HepG2 (cell line): Measurements from ENCODE around the gene MS4A18. TPM values are rescaled to one million over a fixed set of nuclear protein-coding genes. Genes with fewer than 3 reads are reported as not detected.

Experiments used
- ATAC-seq: fragments of 200-7000 bp; cut with Tn5 transposase; 3 replicates; pipeline ENCODE4 v1.9.1; 2020; ENCODE audit warnings: mild to moderate bottlenecking, moderate library complexity
- BruUV-seq: library from RNA; stranded (reverse); fragments of 400-500 nt; replicated peaks from 2 replicates; lab custom pipeline; 2021; lab: Mats Ljungman, UMichigan
- CTCF ChIA-PET: fragments of 300-600 bp; formaldehyde crosslinking; extraction: SDS; loops from one replicate; lab custom pipeline; 2021; ENCODE audit warnings: low total read pairs, inconsistent platforms, low intra/inter-chr PET ratio; lab: Yijun Ruan, JAX
- POLR2A ChIA-PET: fragments of 350-600 bp; sonication (Branson Sonifier 250); formaldehyde crosslinking; loops from one replicate; lab custom pipeline; 2020; ENCODE audit warnings: antibody characterized with exemption, inconsistent platforms; lab: Yijun Ruan, JAX
- DNase-seq: peaks from one replicate; pipeline ENCODE4 v3.0.0-alpha.2; 2015; ENCODE audit warnings: low spot score
- FAIRE-seq: peaks from 3 replicates; lab custom pipeline; 2011; peaks lifted over from hg19 to GRCh38; lab: Jason Lieb, UNC
- H2AFZ ChIP-seq: one replicate; pipeline ENCODE4 v1.6.1; 2011; ENCODE audit warnings: low read length, inconsistent platforms
- H3K27ac ChIP-seq: fragments of 300-600 bp; 3 replicates; pipeline ENCODE4 v1.8.0; 2011; ENCODE audit warnings: mixed run types, mild to moderate bottlenecking, mixed read lengths, low read length, inconsistent platforms; ENCODE audit not compliant: insufficient read depth; ENCODE audit errors: extremely low read length
- H3K27me3 ChIP-seq, 2 experiments: fragments of 200-600 bp in 1 of 2; 2 replicates in 1 of 2; 3 replicates in 1 of 2; pipeline versions ENCODE4 v1.6.0 to v1.8.0; 2011; ENCODE audit warnings: low read length in 2 of 2, mild to moderate bottlenecking in 2 of 2, moderate library complexity in 2 of 2, inconsistent platforms in 1 of 2; ENCODE audit not compliant: insufficient read depth in 2 of 2, control insufficient read depth in 1 of 2
- H3K36me3 ChIP-seq, 2 experiments: fragments of 200-600 bp in 1 of 2; replicated peaks in 1 of 2; 2 replicates in 1 of 2; 3 replicates in 1 of 2; pipeline versions ENCODE4 v1.5.1 to v1.8.0; 2011; ENCODE audit warnings: low read length in 2 of 2, inconsistent platforms in 1 of 2; ENCODE audit not compliant: insufficient read depth in 2 of 2, control insufficient read depth in 1 of 2
- H3K4me1 ChIP-seq: 2 replicates; pipeline ENCODE4 v1.5.1; 2012; ENCODE audit warnings: low read length, inconsistent platforms; ENCODE audit not compliant: insufficient read depth
- H3K4me2 ChIP-seq: 2 replicates; pipeline ENCODE4 v1.6.0; 2011; ENCODE audit warnings: low read depth, low read length, inconsistent platforms
- H3K4me3 ChIP-seq, 3 experiments: fragments of 200-600 bp in 1 of 3; sonication (generic), shearing (Covaris generic) in 1 of 3; replicated peaks in 1 of 3; 2 replicates each; pipeline ENCODE4 v1.5.1; 2011 to 2016; ENCODE audit warnings: low read length in 3 of 3, inconsistent platforms in 2 of 3, low read depth in 2 of 3, mild to moderate bottlenecking in 2 of 3, control low read depth in 1 of 3, mixed read lengths in 1 of 3; ENCODE audit not compliant: insufficient read depth in 1 of 3
- H3K79me2 ChIP-seq: one replicate; pipeline ENCODE4 v1.6.1; 2011; ENCODE audit warnings: low read length, inconsistent platforms; ENCODE audit not compliant: insufficient read depth
- H3K9ac ChIP-seq: 2 replicates; pipeline ENCODE4 v1.6.0; 2011; ENCODE audit warnings: mild to moderate bottlenecking, low read depth, low read length, inconsistent platforms; ENCODE audit not compliant: insufficient read depth
- H3K9me3 ChIP-seq: 2 replicates; pipeline ENCODE4 v1.5.1; 2012; ENCODE audit warnings: mild to moderate bottlenecking, low read length
- H4K20me1 ChIP-seq: 2 replicates; pipeline ENCODE4 v1.6.0; 2011; ENCODE audit warnings: inconsistent platforms, mild to moderate bottlenecking, low read length, moderate library complexity; ENCODE audit not compliant: insufficient read depth
- AKAP8 ChIP-seq: sonication (generic); formaldehyde crosslinking; IDR thresholded peaks from 2 replicates; pipeline ENCODE4 v1.5.1; 2020; ENCODE audit warnings: mild to moderate bottlenecking, missing genetic modification reagents
- ASH2L ChIP-seq: fragments of 300-600, 200-600 bp; sonication (generic); IDR thresholded peaks from 2 replicates; pipeline ENCODE4 v1.7.0; 2017; ENCODE audit warnings: low read depth, mild to moderate bottlenecking, moderate library complexity, mixed read lengths, low read length; ENCODE audit not compliant: insufficient read length
- HMG20B ChIP-seq: conservative IDR thresholded peaks from 2 replicates; pipeline ENCODE4 v1.6.1; 2016; ENCODE audit warnings: missing genetic modification reagents, missing compliant biosample characterization
- HNF4A ChIP-seq: sonication (generic); formaldehyde crosslinking; IDR thresholded peaks from 2 replicates; pipeline ENCODE4 v1.4.0; 2020; ENCODE audit warnings: missing genetic modification reagents
- NCOA5 ChIP-seq: sonication (generic); formaldehyde crosslinking; IDR thresholded peaks from 2 replicates; pipeline ENCODE4 v1.4.0; 2020; ENCODE audit warnings: missing genetic modification reagents
- NFRKB ChIP-seq: fragments of 450-650 bp; IDR thresholded peaks from 2 replicates; pipeline ENCODE4 v1.6.1; 2017
- SOX13 ChIP-seq, 3 experiments: fragments of 450-650 bp in 1 of 3; sonication (generic) in 1 of 3; formaldehyde crosslinking in 1 of 3; IDR thresholded peaks in 2 of 3; conservative IDR thresholded peaks in 1 of 3; 2 replicates each; pipeline versions ENCODE4 v1.5.0 to v1.6.1; 2016 to 2020; ENCODE audit warnings: antibody characterized with exemption in 1 of 3, mild to moderate bottlenecking in 1 of 3, missing compliant biosample characterization in 1 of 3, missing genetic modification reagents in 1 of 3, moderate library complexity in 1 of 3
- TBX2 ChIP-seq: sonication (generic); formaldehyde crosslinking; IDR thresholded peaks from 2 replicates; pipeline ENCODE4 v1.5.0; 2020; ENCODE audit warnings: missing genetic modification reagents, mild to moderate bottlenecking, borderline replicate concordance
- ZFP41 ChIP-seq: sonication (generic); formaldehyde crosslinking; IDR thresholded peaks from 2 replicates; pipeline ENCODE4 v1.4.0; 2020; ENCODE audit warnings: mild to moderate bottlenecking, missing genetic modification reagents, borderline replicate concordance
- ZNF546 ChIP-seq: sonication (generic); formaldehyde crosslinking; conservative IDR thresholded peaks from 2 replicates; pipeline ENCODE4 v1.8.1; 2023; ENCODE audit warnings: mild to moderate bottlenecking, missing genetic modification reagents
- ZNF569 ChIP-seq: sonication (generic); formaldehyde crosslinking; IDR thresholded peaks from 2 replicates; pipeline ENCODE4 v1.5.0; 2020; ENCODE audit warnings: mild to moderate bottlenecking, missing genetic modification reagents, moderate library complexity, borderline replicate concordance
- ZNF570 ChIP-seq: sonication (generic); formaldehyde crosslinking; IDR thresholded peaks from 2 replicates; pipeline ENCODE4 v1.4.0; 2020; ENCODE audit warnings: mild to moderate bottlenecking, missing genetic modification reagents, borderline replicate concordance
- WGBS: methylation state at CpG from one replicate; pipeline ENCODE4 v1.1.6; 2017; ENCODE audit warnings: low lambda C conversion rate; 5-methylcytosine and 5-hydroxymethylcytosine counted together
- in situ Hi-C: cut with HindIII; loops from 2 replicates; pipeline ENCODE4 v1.10.0; 2017; ENCODE audit warnings: low pct_unique_long_range_greater_than_20kb; ENCODE audit not compliant: extremely low pct_ligation_motif_present
- intact Hi-C: fragments of 100-400 bp; cut with micrococcal nuclease; formaldehyde crosslinking; loops from one replicate; pipeline ENCODE4 v1.10.0; 2022; ENCODE audit not compliant: unreplicated experiment
- polyA plus RNA-seq, 8 experiments: library from polyadenylated mRNA; depleted of rRNA in 3 of 8; stranded (reverse) in 7 of 8; unstranded in 1 of 8; fragments of >200 nt; fragmentation: Illumina TruSeq in 4 of 8; extraction: Trizol in 4 of 8; gene quantifications; 2 replicates each; pipeline versions ENCODE4 v1.2.1 to v1.2.3, GENCODE V29; 2011 to 2016; ENCODE audit warnings: low read depth in 4 of 8, missing spikeins in 1 of 8, mixed read lengths in 1 of 8; ENCODE audit not compliant: insufficient read depth in 1 of 8
- total RNA-seq, 5 experiments: library from RNA; depleted of rRNA; stranded (reverse); fragments of >200 nt; fragmentation: Illumina TruSeq; extraction: Trizol; gene quantifications; 2 replicates each; pipeline ENCODE4 v1.2.3, GENCODE V29; 2016; ENCODE audit warnings: low read depth in 1 of 5
- TF ChIP-seq, protein P1 (sequence below): sonication (generic); formaldehyde crosslinking; IDR thresholded peaks from 2 replicates; pipeline ENCODE4 v1.4.0; 2020; ENCODE audit warnings: missing genetic modification reagents
- TF ChIP-seq, protein P2 (sequence below): sonication (generic); formaldehyde crosslinking; IDR thresholded peaks from 2 replicates; pipeline ENCODE4 v1.4.0; 2020; ENCODE audit warnings: missing genetic modification reagents
- TF ChIP-seq, protein P3 (sequence below): sonication (generic); formaldehyde crosslinking; IDR thresholded peaks from 2 replicates; pipeline ENCODE4 v1.9.0; 2022; ENCODE audit warnings: low read depth, missing genetic modification reagents
- TF ChIP-seq, protein P4 (sequence below): sonication (generic); formaldehyde crosslinking; IDR thresholded peaks from 2 replicates; pipeline ENCODE4 v1.8.0; 2022; ENCODE audit warnings: missing genetic modification reagents, mild to moderate bottlenecking, borderline replicate concordance

MS4A18 gene
- total and polyA plus RNA-seq, 2 of the 13 experiments (the other 11 are each of a cell fraction or from before 2014, with no cell fraction given), result not detected

DNA sequence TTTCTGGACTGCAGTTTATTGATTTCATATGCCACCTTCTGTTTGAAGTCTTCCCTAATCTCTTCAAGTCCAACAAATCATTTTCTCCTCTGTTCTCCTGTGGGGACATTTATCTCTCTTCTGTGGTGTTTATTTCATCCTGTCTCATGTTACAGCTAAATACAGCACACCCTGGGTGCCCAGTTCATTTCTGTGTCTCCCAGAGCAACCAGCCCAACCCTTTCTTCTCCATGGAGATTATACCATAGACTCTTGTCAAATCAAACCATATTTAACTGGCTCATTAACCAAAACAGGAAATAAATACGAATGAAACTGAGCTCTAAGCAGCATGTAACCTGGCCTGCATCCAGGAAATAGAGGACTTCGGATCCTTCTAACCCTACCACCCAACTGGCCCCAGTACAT, 25.2 kb upstream of the MS4A18 start, which contains the start of gene MS4A8:
Gene MS4A8, plus strand, starts transcription at position 329 of the 408 bp plus-strand sequence. CDS start 1,249 bp downstream, outside the sequence.
- no peaks in the 10 kb centered on the region for H4K20me1 ChIP-seq
- ChIA-PET CTCF (no interaction called here), POLR2A (no interaction called here)
- no peaks in the 10 kb centered on the region for H3K36me3 ChIP-seq
- DNase-seq (no peak), FAIRE-seq (no peak), ATAC-seq (no peak)
- no peaks in the 10 kb centered on the region for H3K27me3 ChIP-seq
- 2% methylated on average over 2 of the region's 2 CpGs for WGBS
- no peak within 1 kb of the TSS for H3K4me3 ChIP-seq
- no peaks in the 10 kb centered on the region for H3K9me3 ChIP-seq
- no peaks in the 10 kb centered on the region for H3K4me1 ChIP-seq
- H2AFZ ChIP-seq, result no peak within 1 kb of the TSS
- H3K9ac ChIP-seq, result no peak within 1 kb of the TSS
- H3K27ac ChIP-seq, result no peak within 1 kb of the TSS
- TF ChIP-seq ASH2L, result no peak
- TF ChIP-seq HNF4A, result no peak
- TF ChIP-seq, protein P1, sequence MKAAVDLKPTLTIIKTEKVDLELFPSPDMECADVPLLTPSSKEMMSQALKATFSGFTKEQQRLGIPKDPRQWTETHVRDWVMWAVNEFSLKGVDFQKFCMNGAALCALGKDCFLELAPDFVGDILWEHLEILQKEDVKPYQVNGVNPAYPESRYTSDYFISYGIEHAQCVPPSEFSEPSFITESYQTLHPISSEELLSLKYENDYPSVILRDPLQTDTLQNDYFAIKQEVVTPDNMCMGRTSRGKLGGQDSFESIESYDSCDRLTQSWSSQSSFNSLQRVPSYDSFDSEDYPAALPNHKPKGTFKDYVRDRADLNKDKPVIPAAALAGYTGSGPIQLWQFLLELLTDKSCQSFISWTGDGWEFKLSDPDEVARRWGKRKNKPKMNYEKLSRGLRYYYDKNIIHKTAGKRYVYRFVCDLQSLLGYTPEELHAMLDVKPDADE (CRISPR knock-in tag), result no peak
- TF ChIP-seq, protein P2, sequence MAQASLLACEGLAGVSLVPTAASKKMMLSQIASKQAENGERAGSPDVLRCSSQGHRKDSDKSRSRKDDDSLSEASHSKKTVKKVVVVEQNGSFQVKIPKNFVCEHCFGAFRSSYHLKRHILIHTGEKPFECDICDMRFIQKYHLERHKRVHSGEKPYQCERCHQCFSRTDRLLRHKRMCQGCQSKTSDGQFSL (CRISPR knock-in tag), result no peak
- no peak for TF ChIP-seq HMG20B (CRISPR knock-in tag)
- no peak for TF ChIP-seq ZNF546 (CRISPR knock-in tag)
- TF ChIP-seq ZNF569, result no peak
- TF ChIP-seq ZNF570, result no peak
- TF ChIP-seq, protein P3, sequence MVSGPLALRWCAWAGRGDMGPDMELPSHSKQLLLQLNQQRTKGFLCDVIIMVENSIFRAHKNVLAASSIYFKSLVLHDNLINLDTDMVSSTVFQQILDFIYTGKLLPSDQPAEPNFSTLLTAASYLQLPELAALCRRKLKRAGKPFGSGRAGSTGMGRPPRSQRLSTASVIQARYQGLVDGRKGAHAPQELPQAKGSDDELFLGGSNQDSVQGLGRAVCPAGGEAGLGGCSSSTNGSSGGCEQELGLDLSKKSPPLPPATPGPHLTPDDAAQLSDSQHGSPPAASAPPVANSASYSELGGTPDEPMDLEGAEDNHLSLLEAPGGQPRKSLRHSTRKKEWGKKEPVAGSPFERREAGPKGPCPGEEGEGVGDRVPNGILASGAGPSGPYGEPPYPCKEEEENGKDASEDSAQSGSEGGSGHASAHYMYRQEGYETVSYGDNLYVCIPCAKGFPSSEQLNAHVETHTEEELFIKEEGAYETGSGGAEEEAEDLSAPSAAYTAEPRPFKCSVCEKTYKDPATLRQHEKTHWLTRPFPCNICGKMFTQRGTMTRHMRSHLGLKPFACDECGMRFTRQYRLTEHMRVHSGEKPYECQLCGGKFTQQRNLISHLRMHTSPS (CRISPR knock-in tag), result no peak
- TF ChIP-seq NCOA5 (CRISPR knock-in tag), result no peak
- TF ChIP-seq TBX2 (CRISPR knock-in tag), result no peak
- no peak for TF ChIP-seq AKAP8 (CRISPR knock-in tag)
- TF ChIP-seq SOX13 (IDR thresholded peaks at IDR 0.05), result no peak
- no peak for TF ChIP-seq SOX13 (CRISPR knock-in tag; conservative IDR thresholded peaks at IDR 0.05 in 1 of 2, IDR thresholded peaks at IDR 0.05 in 1 of 2)
- TF ChIP-seq NFRKB, result no peak
- TF ChIP-seq, protein P4, sequence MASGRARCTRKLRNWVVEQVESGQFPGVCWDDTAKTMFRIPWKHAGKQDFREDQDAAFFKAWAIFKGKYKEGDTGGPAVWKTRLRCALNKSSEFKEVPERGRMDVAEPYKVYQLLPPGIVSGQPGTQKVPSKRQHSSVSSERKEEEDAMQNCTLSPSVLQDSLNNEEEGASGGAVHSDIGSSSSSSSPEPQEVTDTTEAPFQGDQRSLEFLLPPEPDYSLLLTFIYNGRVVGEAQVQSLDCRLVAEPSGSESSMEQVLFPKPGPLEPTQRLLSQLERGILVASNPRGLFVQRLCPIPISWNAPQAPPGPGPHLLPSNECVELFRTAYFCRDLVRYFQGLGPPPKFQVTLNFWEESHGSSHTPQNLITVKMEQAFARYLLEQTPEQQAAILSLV, result no peak
- TF ChIP-seq ZFP41 (CRISPR knock-in tag), result no peak
- no TSS peak for BruUV-seq
- intact Hi-C loops, result no loop called here
- H3K4me2 ChIP-seq, result no peak within 1 kb of the TSS
- no peaks in the 10 kb centered on the region for H3K79me2 ChIP-seq
- in situ Hi-C loops, result no loop called here
